NB4 (cell line): ENCODE data around the gene CASP9.

Source experiments
- DNase-seq: peaks from one replicate; pipeline ENCODE4 v3.0.0; 2010; ENCODE audit warnings: low read depth
- H3K4me3 ChIP-seq: one replicate; pipeline ENCODE4 v1.5.1; 2011; ENCODE audit warnings: mild to moderate bottlenecking, low read depth, low read length, moderate library complexity
- CTCF ChIP-seq: IDR thresholded peaks from one replicate; pipeline ENCODE4 v1.5.1; 2012; ENCODE audit warnings: low read depth, low read length
- MAX ChIP-seq: IDR thresholded peaks from 2 replicates; pipeline ENCODE4 v1.6.1; 2011; ENCODE audit warnings: low read depth, low read length
- MYC ChIP-seq: IDR thresholded peaks from 2 replicates; pipeline ENCODE4 v1.6.1; 2011; ENCODE audit warnings: low read depth, low read length
- POLR2A ChIP-seq: IDR thresholded peaks from 2 replicates; pipeline ENCODE4 v1.6.1; 2011; ENCODE audit warnings: mild to moderate bottlenecking; ENCODE audit not compliant: insufficient read length; ENCODE audit errors: extremely low read depth

CASP9 gene

GRCh38 chr1:15506831-15507230 lies 17.2 kb downstream of the CASP9 start:
- no peak overlapping the region for H3K4me3 ChIP-seq
- TF ChIP-seq CTCF (no peak), MAX (no peak), POLR2A (no peak), MYC (no peak)
- DNase-seq, result no peak

GRCh38 chr1:15504436-15504835 lies 19.6 kb downstream of the CASP9 start:
- H3K4me3 ChIP-seq, result no peak overlapping the region
- no peak for DNase-seq
- TF ChIP-seq MAX (no peak), MYC (no peak), POLR2A (no peak), CTCF (no peak)

- peak; percentile 69 for DNase-seq
- H3K4me3 ChIP-seq, result no peak overlapping the region
- peak; percentile 86 for TF ChIP-seq CTCF
- no peak for TF ChIP-seq POLR2A
- peak; percentile 69; the same call in 1 of the 2 replicates for TF ChIP-seq MYC
- TF ChIP-seq MAX, result peak; percentile 76
Measured at GRCh38 chr1:15501208-15502032, 22.6 kb downstream of the CASP9 start.

- H3K4me3 ChIP-seq, result no peak overlapping the region
- TF ChIP-seq POLR2A (no peak), MYC (no peak), CTCF (no peak), MAX (no peak)
- DNase-seq, result no peak
Measured at GRCh38 chr1:15500184-15501178, 23.5 kb downstream of the CASP9 start.

- no peak overlapping the region for H3K4me3 ChIP-seq
- TF ChIP-seq MYC (no peak), CTCF (no peak), MAX (no peak), POLR2A (no peak)
- no peak for DNase-seq
Measured at GRCh38 chr1:15493869-15494390, 30.1 kb downstream of the CASP9 start.
